H1 (cell line): ENCODE results near the gene LSM2. TPM values are rescaled to one million over a fixed set of nuclear protein-coding genes. Genes with fewer than 3 reads are reported as not detected.

Source experiments
- ATF3 ChIP-seq: IDR thresholded peaks from 2 replicates; pipeline ENCODE4 v1.6.1; 2011; ENCODE audit warnings: low read depth, mild to moderate bottlenecking, low read length; ENCODE audit not compliant: insufficient read depth
- CHD7 ChIP-seq: fragments of 300-600 bp; sonication (generic); IDR thresholded peaks from 2 replicates; pipeline ENCODE4 v1.7.1; 2012; ENCODE audit warnings: low read length, moderate library complexity, mild to moderate bottlenecking, inconsistent platforms; ENCODE audit not compliant: insufficient replicate concordance
- E2F6 ChIP-seq: IDR thresholded peaks from 2 replicates; pipeline ENCODE4 v1.6.1; 2012; ENCODE audit warnings: inconsistent platforms
- GTF2F1 ChIP-seq: IDR thresholded peaks from 2 replicates; pipeline ENCODE4 v1.6.1; 2012; ENCODE audit warnings: low read depth, low read length, improper control_type of control experiment, borderline replicate concordance
- RBBP5 ChIP-seq: IDR thresholded peaks from 2 replicates; pipeline ENCODE4 v1.7.1; 2012; ENCODE audit warnings: low read depth, mild to moderate bottlenecking, inconsistent platforms, low read length, moderate library complexity, borderline replicate concordance
- SP1 ChIP-seq: IDR thresholded peaks from 2 replicates; pipeline ENCODE4 v1.6.1; 2011; ENCODE audit warnings: low read depth, low read length
- TAF1 ChIP-seq: IDR thresholded peaks from 2 replicates; pipeline ENCODE4 v1.6.1; 2011; ENCODE audit warnings: mild to moderate bottlenecking, low read depth, low read length
- TEAD4 ChIP-seq: IDR thresholded peaks from 2 replicates; pipeline ENCODE4 v1.6.1; 2012; ENCODE audit warnings: low read depth, low read length, inconsistent platforms, mixed read lengths
- YY1 ChIP-seq: IDR thresholded peaks from 2 replicates; pipeline ENCODE4 v1.6.1; 2011; ENCODE audit warnings: low read depth, mild to moderate bottlenecking, low read length
- polyA plus RNA-seq, 7 experiments: library from polyadenylated mRNA; depleted of rRNA in 3 of 7; stranded (reverse) in 5 of 7; unstranded in 2 of 7; fragments of >200 nt in 5 of 7; fragments of 200-250 nt in 2 of 7; gene quantifications; 1 replicate in 5 of 7; 2 replicates in 1 of 7; 4 replicates in 1 of 7; pipeline versions ENCODE4 v1.2.1 to v1.2.3, GENCODE V29; 2011 to 2013; ENCODE audit warnings: missing spikeins in 2 of 7, mixed read lengths in 2 of 7
- total RNA-seq: library from RNA; stranded (reverse); fragmentation: NEBNext Ultra II Directional; extraction: Animal tissue kit (Norgen Biotek cat#: 25700); gene quantifications from 2 replicates; pipeline ENCODE4 v1.2.1, GENCODE V29; 2021

LSM2 gene
- total and polyA plus RNA-seq, 2 of the 8 experiments (the other 6 are each of a cell fraction or from before 2014, with no cell fraction given) = 127 to 168 TPM

GRCh38 chr6:31827286-31828079 lies 20.7 kb upstream of the LSM2 start, which contains the start of gene HSPA1B (continued):
- TF ChIP-seq CHD7 (no peak), SP1 (peak; percentile 72; the same call in 1 of the 2 replicates), RBBP5 (no peak), GTF2F1 (peak; percentile 94), ATF3 (no peak), TEAD4 (no peak), TAF1 (peak; percentile 98), E2F6 (peak; percentile 58), YY1 (no peak)
